Stimulated activated CD4-positive, alpha-beta T cell treated with anti-CD3 and anti-CD28 coated beads, Interleukin-2, amount 100 ng/mL, for 48 hours (primary cell): Measurements from ENCODE around the gene SETBP1.
"Not testable (repeated sequence)": the region's sequence is repeated elsewhere in the genome, so short reads cannot be mapped to it uniquely, and the experiment has no call there.

Experiments
- DNase-seq, 2 donors: peaks; one replicate each; pipeline ENCODE4 v3.0.0-alpha.2; 2020

SETBP1 gene

DNA sequence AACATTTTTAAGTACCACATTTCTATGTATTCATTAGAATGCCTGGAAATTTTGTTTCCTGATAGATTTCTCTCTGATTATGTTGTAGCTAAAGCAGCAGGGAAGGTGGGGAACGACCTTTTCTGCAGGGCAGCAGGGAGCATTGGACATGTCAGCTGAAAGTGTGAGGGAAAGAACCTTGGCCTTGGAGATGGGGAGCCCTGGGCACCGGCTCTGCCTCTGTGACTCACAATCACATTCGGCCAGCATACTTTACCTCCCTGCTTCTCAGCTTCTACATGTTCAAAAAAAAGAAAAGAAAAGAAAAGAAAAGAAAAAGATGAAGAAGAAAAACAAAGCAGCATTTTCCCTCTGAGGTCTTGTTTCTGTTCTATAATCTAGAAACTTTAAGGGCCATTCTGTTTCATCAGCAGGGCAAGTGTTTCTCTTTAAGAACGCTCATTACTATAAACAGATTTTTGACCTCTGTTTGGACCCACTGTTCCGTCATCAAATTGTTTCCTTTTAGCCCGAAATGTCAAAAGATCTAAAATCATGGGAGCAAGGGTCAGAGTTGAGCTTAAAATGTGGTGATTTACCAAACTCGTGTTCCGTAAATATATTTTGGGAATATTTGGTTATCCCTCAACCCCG, 27.9 kb downstream of the SETBP1 start:
- no peak for DNase-seq

GRCh38 chr18:44709307-44710126, 28.8 kb downstream of the SETBP1 start:
- DNase-seq = no peak

DNA sequence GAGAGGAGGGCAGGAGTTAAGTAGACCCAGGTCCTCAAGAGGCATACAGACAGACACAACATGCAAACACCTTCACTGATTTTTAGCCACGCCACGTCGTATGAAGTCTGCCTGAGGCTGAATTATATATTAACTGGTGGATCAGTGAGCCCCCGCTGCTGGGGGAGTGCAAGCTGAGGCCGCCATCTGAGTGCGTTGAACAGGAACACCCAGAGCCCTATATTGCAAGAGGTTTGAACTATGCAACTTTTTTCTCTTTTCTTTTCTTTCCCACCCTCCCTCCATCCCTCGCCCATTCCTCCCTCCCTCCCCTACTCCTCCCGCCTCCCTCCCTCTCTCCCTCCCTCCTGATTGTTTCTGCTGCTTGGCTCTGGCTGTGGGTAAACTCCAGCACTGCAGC, 30.2 kb downstream of the SETBP1 start:
- no peak for DNase-seq

DNA sequence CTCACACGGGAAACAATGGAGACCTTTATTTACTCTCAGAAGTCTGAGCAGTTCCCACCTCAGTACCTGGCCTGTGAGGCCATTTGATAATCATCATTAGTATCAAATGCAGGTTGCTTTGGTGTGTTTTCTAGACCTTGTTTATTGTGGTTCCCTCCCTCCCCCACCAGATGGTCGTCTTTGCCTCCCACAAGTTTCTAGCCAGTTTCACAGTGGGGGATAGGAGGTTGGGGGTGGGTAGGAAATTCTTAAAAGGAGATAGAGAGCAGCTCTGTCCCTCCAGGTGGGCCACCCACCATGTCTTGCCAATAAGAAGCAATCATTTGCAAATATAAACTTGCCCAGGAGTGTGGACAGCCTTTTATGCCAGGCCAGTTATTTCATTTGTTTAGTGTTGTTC, 31.3 kb downstream of the SETBP1 start:
- no peak for DNase-seq

DNA sequence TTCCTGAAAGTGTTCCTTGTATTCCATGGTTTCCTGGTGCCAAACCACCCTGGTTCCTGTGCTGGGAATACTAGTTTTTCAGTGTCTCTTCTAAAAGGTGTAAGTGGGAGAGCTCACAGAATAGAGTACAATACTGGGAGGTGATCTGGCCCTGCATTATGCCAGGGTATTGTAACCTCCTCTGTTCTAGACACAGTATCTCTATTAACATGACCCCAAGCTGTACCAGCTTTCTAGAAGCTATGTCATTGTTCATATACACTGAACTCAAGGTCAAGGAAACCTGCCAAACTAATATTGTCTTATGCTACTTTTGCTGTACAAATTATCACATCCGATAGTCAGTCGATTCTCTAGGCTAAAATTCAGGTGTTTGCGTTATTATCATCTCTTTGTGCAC, 32.7 kb downstream of the SETBP1 start:
- DNase-seq = no peak

DNA sequence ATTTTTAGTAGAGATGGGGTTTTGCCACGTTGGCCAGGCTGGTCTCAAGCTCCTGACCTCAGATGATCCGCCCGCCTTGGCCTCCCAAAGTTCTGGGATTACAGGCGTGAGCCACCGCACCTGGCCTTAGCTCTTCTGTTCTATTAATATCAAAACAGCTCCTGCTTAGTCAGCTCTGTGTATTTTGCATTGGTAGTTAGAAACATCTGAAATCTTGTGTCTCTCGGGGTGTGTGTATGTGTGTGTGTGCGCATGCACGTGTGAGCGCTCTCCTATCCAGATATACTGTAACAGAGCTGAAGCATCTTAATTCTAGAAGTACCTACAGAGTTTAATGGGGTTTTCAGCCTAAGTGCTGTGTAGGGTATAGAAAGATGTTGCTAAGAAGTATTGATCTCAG, 33.7 kb downstream of the SETBP1 start:
- DNase-seq = no peak

DNA sequence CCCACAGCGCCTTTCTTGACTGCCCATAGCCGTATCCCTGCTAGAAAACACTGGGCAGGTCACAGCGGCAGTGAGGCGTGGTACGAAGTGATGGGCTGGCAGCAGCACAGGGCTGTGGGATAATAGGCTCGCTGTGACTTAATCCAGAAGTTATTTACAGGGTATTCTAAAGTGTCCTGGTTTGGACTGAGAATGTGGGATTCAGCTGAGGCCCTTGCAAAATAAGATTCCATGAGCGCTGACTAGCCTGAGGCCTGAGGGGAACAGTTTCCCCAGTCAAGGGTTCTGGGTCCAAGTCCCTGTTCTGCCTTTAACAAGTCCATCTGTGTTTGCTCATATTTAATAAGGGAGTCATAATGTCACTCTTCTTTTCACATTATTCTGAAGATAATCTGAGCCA, 34.6 kb downstream of the SETBP1 start:
- no peak for DNase-seq

- DNase-seq = no peak
Measured at GRCh38 chr18:44715842-44716241, 35.2 kb downstream of the SETBP1 start.

DNA sequence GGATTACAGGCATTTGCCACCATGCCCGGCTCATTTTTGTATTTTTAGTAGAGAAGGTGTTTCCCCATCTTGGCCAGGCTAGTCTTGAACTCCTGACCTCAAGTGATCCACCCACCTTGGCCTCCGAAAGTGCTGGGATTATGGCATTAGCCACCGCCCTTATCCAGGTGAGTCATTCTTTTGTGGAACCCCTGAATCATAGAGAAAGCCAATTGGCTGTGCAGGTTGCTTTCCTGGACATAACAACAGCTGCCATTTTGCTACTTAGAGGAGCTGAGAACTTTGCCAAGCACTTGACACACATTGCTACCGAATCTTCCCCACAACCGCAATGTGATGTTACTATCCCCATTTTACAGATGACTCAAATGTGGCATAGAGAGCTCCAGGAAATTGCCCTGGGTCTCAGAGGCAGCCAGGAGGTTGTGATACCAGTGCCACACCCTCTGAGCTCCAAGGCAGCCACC, 36.0 kb downstream of the SETBP1 start:
- peak; percentile 17 to 35 for DNase-seq

DNA sequence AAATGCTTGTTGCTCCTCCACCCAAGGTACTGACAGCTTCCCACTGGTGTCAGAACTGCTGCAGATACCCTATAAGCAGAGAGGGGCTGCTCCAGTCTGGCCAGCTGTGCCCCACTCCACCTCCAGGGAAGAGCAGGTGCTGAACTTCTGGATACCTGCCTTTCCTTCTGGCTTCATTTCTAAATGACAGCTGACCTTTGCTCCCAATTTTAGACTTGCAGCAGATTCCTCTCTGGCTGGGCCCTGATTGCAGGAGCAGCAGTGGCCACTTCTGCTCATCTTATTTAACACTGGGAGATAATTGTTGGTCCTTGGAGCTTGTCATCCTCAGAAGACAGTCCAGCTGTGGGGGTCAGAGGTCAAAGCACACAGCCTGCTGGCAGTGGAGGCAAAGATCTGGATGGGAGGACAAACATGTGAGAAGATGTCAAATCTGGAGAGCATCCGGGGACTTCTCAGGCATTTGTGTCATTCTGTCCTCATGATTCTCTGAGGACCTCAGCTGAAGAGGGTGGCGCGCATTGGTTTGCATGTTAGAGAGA, 38.9 kb downstream of the SETBP1 start:
- DNase-seq = no peak

DNA sequence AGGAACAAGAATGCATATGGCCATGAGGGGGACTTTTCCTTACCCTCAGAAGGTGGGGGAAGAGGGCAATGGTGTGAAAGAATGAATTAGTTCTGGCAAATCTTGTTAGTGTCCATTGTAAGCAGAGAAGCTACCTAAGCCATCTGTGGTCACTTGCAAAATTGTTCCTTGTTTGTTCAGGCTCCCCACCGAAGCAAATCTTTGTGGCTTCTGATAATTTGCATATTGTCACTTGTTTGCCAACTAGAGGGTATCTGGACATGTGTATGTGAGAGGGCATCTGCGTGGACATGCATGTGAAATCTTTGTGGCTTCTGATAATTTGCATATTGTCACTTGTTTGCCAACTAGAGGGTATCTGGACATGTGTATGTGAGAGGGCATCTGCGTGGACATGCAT, 41.1 kb downstream of the SETBP1 start:
- not testable (repeated sequence) for DNase-seq

GRCh38 chr18:44723411-44723810, 42.7 kb downstream of the SETBP1 start:
- no peak for DNase-seq

- DNase-seq = no peak
Measured at GRCh38 chr18:44724105-44724778, 43.6 kb downstream of the SETBP1 start.

- DNase-seq = peak; percentile 44 to 52
Measured at GRCh38 chr18:44725300-44726058, 44.8 kb downstream of the SETBP1 start.

DNA sequence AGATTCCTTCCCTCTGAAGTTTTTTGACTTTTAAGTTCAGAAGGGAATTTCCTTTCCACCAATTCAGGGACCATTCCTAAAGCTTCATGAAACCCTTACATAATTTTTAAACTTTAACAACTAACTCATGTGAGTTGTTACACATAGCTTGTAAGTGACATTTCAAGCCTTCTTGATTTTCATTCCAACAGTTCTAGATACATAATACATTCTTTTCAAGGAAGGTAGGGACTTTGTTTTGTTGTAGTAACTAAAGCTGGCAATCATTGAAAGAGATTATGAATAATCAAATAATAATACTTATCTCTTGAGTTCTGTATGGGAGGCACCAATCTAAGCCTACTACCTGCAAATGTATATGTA, 45.4 kb downstream of the SETBP1 start:
- no peak for DNase-seq

DNA sequence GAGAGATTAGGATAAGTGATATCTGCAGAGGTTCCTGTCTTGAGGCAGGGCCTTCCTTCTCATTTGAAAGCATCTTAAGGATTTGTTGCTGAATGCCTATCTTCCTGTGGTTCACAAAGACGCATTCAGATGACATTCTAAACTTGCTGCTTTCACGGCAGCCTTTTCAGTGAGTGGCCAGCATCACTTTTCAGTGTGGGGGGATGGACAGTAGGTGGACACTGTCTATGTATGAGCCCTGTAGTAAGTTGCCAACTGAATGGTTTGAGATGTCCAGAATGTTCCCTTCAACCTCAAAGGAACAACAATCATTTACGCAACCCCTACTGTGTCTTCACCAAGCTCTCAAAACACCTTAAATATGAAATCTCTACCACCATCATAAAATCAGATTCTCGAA, 46.6 kb downstream of the SETBP1 start:
- DNase-seq = no peak

- peak in 1 of 2 donors; percentile 17 for DNase-seq
Measured at GRCh38 chr18:44729631-44730101, 49.0 kb downstream of the SETBP1 start.

- no peak for DNase-seq
Measured at GRCh38 chr18:44730803-44731529, 50.3 kb downstream of the SETBP1 start.

DNA sequence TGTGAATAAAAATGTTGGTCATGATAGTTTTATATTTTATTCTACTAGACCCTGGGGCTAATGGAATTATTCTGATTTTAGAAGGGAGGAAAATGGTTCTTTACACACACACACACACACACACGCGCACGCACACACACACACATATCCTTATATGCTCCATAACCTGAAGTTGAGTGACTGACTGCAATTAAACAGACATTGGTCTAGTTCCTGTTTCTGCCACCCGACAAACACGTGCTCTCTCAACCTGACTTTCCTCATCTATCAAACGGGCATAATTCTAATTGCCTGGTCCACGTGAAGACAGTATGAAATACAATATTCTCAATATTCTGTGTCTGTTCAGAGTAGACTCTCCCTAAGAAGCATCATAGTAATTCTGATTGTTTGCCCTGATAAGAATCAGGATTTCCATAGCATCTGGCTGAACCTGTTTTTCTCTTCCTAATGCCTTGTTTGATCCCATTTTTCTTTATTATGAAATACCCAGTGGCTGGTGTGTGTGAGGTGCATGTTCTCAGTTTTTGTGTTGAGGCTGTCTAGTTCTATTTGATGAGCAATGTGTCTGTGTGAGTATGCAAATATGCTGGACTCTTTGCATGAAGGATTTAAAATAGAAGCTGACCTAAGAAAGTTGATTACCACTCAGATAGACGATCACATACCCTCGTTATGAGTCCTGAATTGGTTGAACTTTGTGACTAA, 51.0 kb downstream of the SETBP1 start:
- no peak for DNase-seq

DNA sequence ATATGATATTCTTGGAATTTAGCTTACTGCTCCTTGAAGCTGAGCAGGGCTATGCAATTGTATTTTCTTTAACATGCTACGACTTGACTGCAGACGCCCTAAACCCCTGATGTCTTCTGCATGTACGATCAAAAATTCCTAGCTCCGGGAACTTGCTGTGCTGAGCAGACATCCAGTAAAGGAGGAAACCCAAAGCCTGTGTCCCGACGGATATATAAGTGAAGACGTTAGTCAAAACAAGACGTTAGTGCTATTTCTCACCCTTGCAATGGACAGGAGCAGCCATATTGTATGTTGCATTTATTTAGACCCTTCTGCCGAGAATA, 51.5 kb downstream of the SETBP1 start:
- no peak for DNase-seq

- no peak for DNase-seq
Measured at GRCh38 chr18:44732599-44732998, 51.9 kb downstream of the SETBP1 start.
